Suprapubic skin (tissue), 4 donors: Measurements from ENCODE around the gene UACA.

Experiments used
- CTCF ChIP-seq, 2 donors: fragments of 200-600 bp in 1 of 2; fragments of 450-650 bp in 1 of 2; sonication (generic) in 1 of 2; IDR thresholded peaks; one replicate each; pipeline ENCODE4 v1.5.1; 2016 to 2019; ENCODE audit warnings: antibody characterized with exemption in 2 of 2, mild to moderate bottlenecking in 1 of 2, moderate library complexity in 1 of 2
- EP300 ChIP-seq: sonication (generic); formaldehyde crosslinking; IDR thresholded peaks from one replicate; pipeline ENCODE4 v1.6.1; 2017; ENCODE audit warnings: antibody characterized with exemption
- POLR2A ChIP-seq, 2 donors: fragments of 450-650 bp; IDR thresholded peaks; one replicate each; pipeline ENCODE4 v1.6.1; 2017; ENCODE audit warnings: antibody characterized with exemption in 2 of 2, mild to moderate bottlenecking in 2 of 2, moderate library complexity in 2 of 2
- POLR2AphosphoS5 ChIP-seq, 3 donors: sonication (generic); formaldehyde crosslinking; IDR thresholded peaks; one replicate each; pipeline ENCODE4 v1.6.1; 2017; ENCODE audit warnings: antibody characterized with exemption in 3 of 3

GRCh38 chr15:70717237-70717793, 46.0 kb downstream of the UACA start:
- TF ChIP-seq POLR2A (IDR thresholded peaks at IDR 0.05) = no peak
- TF ChIP-seq CTCF (IDR thresholded peaks at IDR 0.05) = no peak
- no peak for TF ChIP-seq POLR2AphosphoS5 (IDR thresholded peaks at IDR 0.05)
- no peak for TF ChIP-seq EP300
